ENCODE measurements around the gene GLI1.

Gene GLI1

DNA sequence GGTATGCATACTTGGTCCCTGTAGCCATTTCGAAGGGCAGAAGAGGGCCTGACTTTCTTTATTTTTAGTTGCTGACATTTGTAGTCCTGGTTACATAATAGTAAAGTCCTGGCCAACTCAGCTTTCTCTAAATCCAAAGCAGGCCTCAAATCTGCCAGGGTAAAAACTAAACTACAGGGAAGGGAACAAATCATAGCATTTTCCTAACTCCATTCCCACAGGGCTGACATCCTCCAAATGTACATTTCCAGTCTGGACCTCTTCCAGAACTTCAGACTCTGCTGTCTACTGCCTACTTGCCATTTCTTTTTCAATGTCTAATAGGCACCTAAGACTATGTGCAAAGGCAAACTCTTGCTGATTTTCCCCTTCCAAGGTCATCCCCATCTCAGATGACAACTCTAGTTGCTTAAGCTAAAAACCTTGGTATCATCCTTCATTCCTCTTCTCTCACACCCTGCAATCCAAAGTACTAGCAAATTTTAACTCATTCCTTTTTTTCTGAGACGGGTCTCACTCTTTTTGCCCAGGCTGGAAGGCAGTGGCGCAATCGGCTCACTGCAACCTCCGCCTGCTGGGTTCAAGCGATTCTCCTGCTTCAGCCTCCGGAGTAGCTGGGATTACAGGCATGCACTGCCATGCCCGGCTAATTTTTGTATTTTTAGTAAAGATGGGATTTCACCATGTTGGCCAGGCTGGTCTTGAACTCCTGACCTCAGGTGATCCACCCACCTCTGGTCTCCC, 58.8 kb downstream of the GLI1 start:
- H3K4me3 ChIP-seq (ENCODE audit: low read length in 2 of 2): peak overlapping the region in 1 of 2 donors; percentile 99
- H3K9ac ChIP-seq (ENCODE audit: low read depth in 1 of 2, low read length in 2 of 2): peak overlapping the region in 1 of 2 donors; percentile 35
- H3K36me3 ChIP-seq (ENCODE audit: control insufficient read depth in 2 of 2, insufficient read depth in 2 of 2, low read length in 2 of 2): peaks cover 34 to 43% of the 10 kb centered on the region in 2 donors
- H3K27ac ChIP-seq (ENCODE audit: low read depth in 2 of 2, low read length in 2 of 2): peak overlapping the region in 1 of 2 donors; percentile 27
- H3K27me3 ChIP-seq (ENCODE audit: control insufficient read depth in 2 of 2, insufficient read depth in 2 of 2, low read length in 2 of 2): no peaks in the 10 kb centered on the region
- H3K9me3 ChIP-seq (ENCODE audit: control insufficient read depth in 2 of 2, low read length in 2 of 2): no peaks in the 10 kb centered on the region
- peaks cover 34% of the 10 kb centered on the region in 2 donors for H3K4me1 ChIP-seq (ENCODE audit: control insufficient read depth in 2 of 2, insufficient read depth in 2 of 2, low read length in 2 of 2)

DNA sequence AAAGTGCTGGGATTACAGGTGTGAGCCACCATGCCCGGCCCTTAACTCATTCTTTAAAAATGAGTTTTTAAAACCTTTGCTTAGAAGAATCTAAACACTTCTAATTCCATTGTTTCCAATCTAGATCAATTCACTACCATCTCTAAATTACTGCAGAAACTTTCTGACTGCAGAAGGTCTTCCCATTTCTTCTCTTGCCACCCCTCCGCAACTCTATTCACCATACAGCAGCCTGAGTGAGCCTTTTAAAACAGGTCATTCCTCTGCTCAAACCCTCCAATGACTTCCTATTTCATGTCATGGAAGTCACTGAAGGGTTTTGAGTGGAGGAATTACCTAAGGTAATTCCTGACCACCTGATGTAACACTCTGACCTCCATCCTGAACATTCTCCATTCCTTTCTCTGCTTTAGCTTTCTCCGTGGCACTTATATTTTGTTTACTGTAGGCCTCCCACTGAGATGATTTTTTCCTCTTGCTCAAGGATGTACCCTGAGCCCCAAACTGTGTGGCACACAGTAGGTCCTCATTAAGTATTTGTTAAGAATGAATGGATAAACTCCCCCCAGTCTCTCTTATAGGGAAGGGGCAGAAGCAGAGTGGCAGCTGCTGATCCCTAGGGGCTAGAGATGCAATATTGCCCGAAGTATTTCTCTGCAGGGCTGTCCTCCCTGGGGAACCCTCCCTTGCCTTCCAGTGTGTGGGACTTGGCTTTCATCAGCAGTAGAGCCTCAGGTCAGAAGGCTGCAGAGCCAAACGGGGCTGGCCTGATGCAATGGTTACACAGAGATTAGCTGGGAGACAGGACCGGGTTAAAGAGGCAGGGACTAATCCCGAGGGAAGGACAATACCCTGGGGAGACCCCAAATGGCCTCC, 59.6 kb downstream of the GLI1 start:
- Histone ChIP-seq H3K4me3 (ENCODE audit: low read length in 2 of 2) (peak overlapping the region; percentile 95 to 99), H3K9ac (ENCODE audit: low read depth in 1 of 2, low read length in 2 of 2) (peak overlapping the region; percentile 98), H3K9me3 (ENCODE audit: control insufficient read depth in 2 of 2, low read length in 2 of 2) (no peaks in the 10 kb centered on the region), H3K27ac (ENCODE audit: low read depth in 2 of 2, low read length in 2 of 2) (peak overlapping the region; percentile 94 to 96), H3K4me1 (ENCODE audit: control insufficient read depth in 2 of 2, insufficient read depth in 2 of 2, low read length in 2 of 2) (peaks cover 42% of the 10 kb centered on the region in 2 donors), H3K36me3 (ENCODE audit: control insufficient read depth in 2 of 2, insufficient read depth in 2 of 2, low read length in 2 of 2) (peaks cover 34 to 40% of the 10 kb centered on the region in 2 donors), H3K27me3 (ENCODE audit: control insufficient read depth in 2 of 2, insufficient read depth in 2 of 2, low read length in 2 of 2) (no peaks in the 10 kb centered on the region)

GRCh38 chr12:57519796-57520052, 60.1 kb downstream of the GLI1 start:
- no peaks in the 10 kb centered on the region for H3K27me3 ChIP-seq (ENCODE audit: control insufficient read depth in 2 of 2, insufficient read depth in 2 of 2, low read length in 2 of 2)
- H3K4me1 ChIP-seq (ENCODE audit: control insufficient read depth in 2 of 2, insufficient read depth in 2 of 2, low read length in 2 of 2): peaks cover 47 to 48% of the 10 kb centered on the region in 2 donors

DNA sequence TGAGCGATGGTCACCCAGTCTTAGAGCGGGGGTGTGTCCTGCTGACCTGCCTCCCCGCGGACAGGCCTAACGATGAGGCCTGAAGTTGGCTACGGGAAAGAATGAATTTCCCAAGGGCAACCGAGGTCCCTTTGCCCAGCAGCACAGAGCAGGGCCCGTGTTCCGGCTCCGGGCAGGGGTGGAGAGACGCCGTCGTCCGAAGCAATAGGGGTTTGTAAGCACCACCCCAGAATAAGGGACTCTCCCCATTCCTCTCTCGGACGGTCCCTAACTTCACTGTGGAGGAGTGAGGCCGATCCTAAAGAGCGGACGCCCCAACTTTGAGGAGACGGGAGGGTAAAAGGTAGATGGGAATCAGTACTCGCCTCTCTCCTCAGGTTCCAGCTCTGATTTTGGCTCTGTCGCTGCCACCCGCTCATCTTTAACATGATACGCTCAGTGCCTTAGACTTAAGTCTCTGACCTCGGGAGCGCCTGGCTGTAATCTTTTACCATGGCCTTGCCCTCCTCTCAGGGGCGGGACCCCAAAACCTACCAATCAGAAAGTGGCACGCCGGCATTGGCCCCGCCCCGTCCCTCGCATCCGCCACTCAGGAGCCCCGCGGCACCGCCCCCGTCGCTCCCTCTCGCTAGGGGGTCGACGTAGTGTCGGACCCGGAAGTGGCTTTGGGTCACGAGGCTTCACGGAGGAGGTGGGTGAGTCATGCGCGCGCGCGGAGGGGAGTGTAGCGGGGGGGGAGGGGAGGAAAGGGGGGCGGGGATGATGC, 60.7 kb downstream of the GLI1 start, which contains the start of gene DDIT3:
Gene DDIT3 (minus strand): TSS at position 462 of the 766 bp plus-strand sequence. CDS start 3,108 bp downstream, outside the sequence.
- H3K4me1 ChIP-seq (ENCODE audit: control insufficient read depth in 2 of 2, insufficient read depth in 2 of 2, low read length in 2 of 2): peaks cover 50 to 52% of the 10 kb centered on the region in 2 donors
- peak within 1 kb of the TSS; percentile 95 to 99 for H3K4me3 ChIP-seq (ENCODE audit: low read length in 2 of 2)
- peaks cover 33 to 39% of the 10 kb centered on the region in 2 donors for H3K36me3 ChIP-seq (ENCODE audit: control insufficient read depth in 2 of 2, insufficient read depth in 2 of 2, low read length in 2 of 2)
- no peaks in the 10 kb centered on the region for H3K9me3 ChIP-seq (ENCODE audit: control insufficient read depth in 2 of 2, low read length in 2 of 2)
- peak within 1 kb of the TSS; percentile 98 for H3K9ac ChIP-seq (ENCODE audit: low read depth in 1 of 2, low read length in 2 of 2)
- peak within 1 kb of the TSS; percentile 94 to 96 for H3K27ac ChIP-seq (ENCODE audit: low read depth in 2 of 2, low read length in 2 of 2)
- no peaks in the 10 kb centered on the region for H3K27me3 ChIP-seq (ENCODE audit: control insufficient read depth in 2 of 2, insufficient read depth in 2 of 2, low read length in 2 of 2)

More at GRCh38 chr12:57519796-57520052, 60.1 kb downstream of the GLI1 start:
- H3K27ac ChIP-seq (ENCODE audit: low read depth in 2 of 2, low read length in 2 of 2): peak overlapping the region; percentile 94 to 96
- peak overlapping the region; percentile 95 to 99 for H3K4me3 ChIP-seq (ENCODE audit: low read length in 2 of 2)
- H3K9ac ChIP-seq (ENCODE audit: low read depth in 1 of 2, low read length in 2 of 2): peak overlapping the region; percentile 98
- peaks cover 34 to 40% of the 10 kb centered on the region in 2 donors for H3K36me3 ChIP-seq (ENCODE audit: control insufficient read depth in 2 of 2, insufficient read depth in 2 of 2, low read length in 2 of 2)
- H3K9me3 ChIP-seq (ENCODE audit: control insufficient read depth in 2 of 2, low read length in 2 of 2): no peaks in the 10 kb centered on the region

DNA sequence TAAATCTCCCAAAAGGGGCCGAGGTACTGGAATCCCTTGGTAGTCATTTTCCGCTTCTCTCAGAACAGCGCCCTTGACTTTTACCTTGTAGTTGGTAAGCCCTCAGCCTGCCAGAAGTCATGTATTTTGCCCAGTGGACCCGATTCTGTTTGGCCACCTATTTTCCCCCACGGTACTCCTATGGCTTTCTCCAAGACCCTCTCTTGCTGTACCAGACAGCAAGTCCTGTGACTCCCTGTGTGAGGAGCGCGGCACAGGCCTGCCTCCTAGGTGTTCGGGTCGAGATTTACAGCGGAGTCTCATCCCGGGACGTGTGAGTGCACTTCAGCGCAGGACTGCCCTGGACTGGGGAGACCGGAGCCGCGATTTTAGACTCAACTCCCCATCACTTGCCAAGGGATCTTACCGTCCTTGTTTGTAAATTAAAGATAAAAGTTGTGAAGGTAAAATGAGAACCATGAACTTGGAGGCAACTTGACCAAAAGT, 62.0 kb downstream of the GLI1 start:
- Histone ChIP-seq H3K27ac (ENCODE audit: low read depth in 2 of 2, low read length in 2 of 2) (peak overlapping the region; percentile 94 to 96), H3K9ac (ENCODE audit: low read depth in 1 of 2, low read length in 2 of 2) (peak overlapping the region; percentile 76 to 79), H3K9me3 (ENCODE audit: control insufficient read depth in 2 of 2, low read length in 2 of 2) (no peaks in the 10 kb centered on the region), H3K4me3 (ENCODE audit: low read length in 2 of 2) (peak overlapping the region in 1 of 2 donors; percentile 80), H3K27me3 (ENCODE audit: control insufficient read depth in 2 of 2, insufficient read depth in 2 of 2, low read length in 2 of 2) (no peaks in the 10 kb centered on the region), H3K36me3 (ENCODE audit: control insufficient read depth in 2 of 2, insufficient read depth in 2 of 2, low read length in 2 of 2) (peaks cover 19 to 31% of the 10 kb centered on the region in 2 donors), H3K4me1 (ENCODE audit: control insufficient read depth in 2 of 2, insufficient read depth in 2 of 2, low read length in 2 of 2) (peaks cover 52 to 53% of the 10 kb centered on the region in 2 donors)

Measured in mucosa of rectum (tissue), 2 donors.